KBM-7 (cell line): Measurements from ENCODE around the gene SYVN1.

Source experiments
- DNase-seq: peaks from one replicate; pipeline ENCODE4 v3.0.0-alpha.2; 2015
- in situ Hi-C: fragments of 300-500 bp; cut with MboI; formaldehyde crosslinking; loops from 2 replicates; pipeline ENCODE4 v1.14.3; 2020; ENCODE audit warnings: low sequenced_read_pairs, low pct_unique_long_range_greater_than_20kb, mixed read lengths

SYVN1 gene

GRCh38 chr11:65116370-65117205 lies 17.7 kb downstream of the SYVN1 start:
- in situ Hi-C loops = no loop called here
- DNase-seq = no peak

GRCh38 chr11:65115361-65116082 lies 18.8 kb downstream of the SYVN1 start:
- in situ Hi-C loops = no loop called here
- DNase-seq = no peak

GRCh38 chr11:65114538-65115171 lies 19.7 kb downstream of the SYVN1 start:
- in situ Hi-C loops = no loop called here
- no peak for DNase-seq

GRCh38 chr11:65113839-65114238 lies 20.5 kb downstream of the SYVN1 start:
- DNase-seq = no peak
- in situ Hi-C loops = no loop called here

- no peak for DNase-seq
- in situ Hi-C loops = no loop called here
Measured at GRCh38 chr11:65113361-65113756, 21.0 kb downstream of the SYVN1 start.

- peak; percentile 76 for DNase-seq
- in situ Hi-C loops = no loop called here
Measured at GRCh38 chr11:65112546-65113360, 21.6 kb downstream of the SYVN1 start.

- peak; percentile 96 for DNase-seq
Measured at GRCh38 chr11:65111744-65112545, 22.4 kb downstream of the SYVN1 start, which contains the start of gene TM7SF2. Gene TM7SF2 (plus strand): TSS chr11:65111872. CDS start chr11:65112016, 144 bp downstream.

GRCh38 chr11:65111159-65111743 lies 23.1 kb downstream of the SYVN1 start:
- in situ Hi-C loops = no loop called here
- DNase-seq = no peak

More at GRCh38 chr11:65111744-65112545, 22.4 kb downstream of the SYVN1 start, which contains the start of gene TM7SF2:
- in situ Hi-C loops = no loop called here

- DNase-seq = peak; percentile 93
- in situ Hi-C loops = no loop called here
Measured at GRCh38 chr11:65110354-65110861, 23.9 kb downstream of the SYVN1 start.

- in situ Hi-C loops = no loop called here
- no peak for DNase-seq
Measured at GRCh38 chr11:65109231-65110198, 24.8 kb downstream of the SYVN1 start.

GRCh38 chr11:65108469-65109123 lies 25.7 kb downstream of the SYVN1 start:
- in situ Hi-C loops = no loop called here
- no peak for DNase-seq

- in situ Hi-C loops = no loop called here
- no peak for DNase-seq
Measured at GRCh38 chr11:65107751-65108468, 26.4 kb downstream of the SYVN1 start.

GRCh38 chr11:65107078-65107477 lies 27.2 kb downstream of the SYVN1 start:
- DNase-seq = no peak
- in situ Hi-C loops = no loop called here

- no peak for DNase-seq
- in situ Hi-C loops = no loop called here
Measured at GRCh38 chr11:65104628-65105027, 29.7 kb downstream of the SYVN1 start.

GRCh38 chr11:65103476-65103875 lies 30.8 kb downstream of the SYVN1 start:
- DNase-seq = no peak
- in situ Hi-C loops = no loop called here
